Measurements from ENCODE around the gene STAC. TPM values are rescaled to one million over a fixed set of nuclear protein-coding genes. Genes with fewer than 3 reads are reported as not detected.
A peak's percentile ranks its signal among the peaks of the same experiment; 100 is the strongest.
"Not testable (repeated sequence)": the region's sequence is repeated elsewhere in the genome, so short reads cannot be mapped to it uniquely, and the experiment has no call there.

STAC gene
- total and polyA plus RNA-seq, 8 donors = 0.12 to 0.37 (median 0.16) TPM; not detected in 3

DNA sequence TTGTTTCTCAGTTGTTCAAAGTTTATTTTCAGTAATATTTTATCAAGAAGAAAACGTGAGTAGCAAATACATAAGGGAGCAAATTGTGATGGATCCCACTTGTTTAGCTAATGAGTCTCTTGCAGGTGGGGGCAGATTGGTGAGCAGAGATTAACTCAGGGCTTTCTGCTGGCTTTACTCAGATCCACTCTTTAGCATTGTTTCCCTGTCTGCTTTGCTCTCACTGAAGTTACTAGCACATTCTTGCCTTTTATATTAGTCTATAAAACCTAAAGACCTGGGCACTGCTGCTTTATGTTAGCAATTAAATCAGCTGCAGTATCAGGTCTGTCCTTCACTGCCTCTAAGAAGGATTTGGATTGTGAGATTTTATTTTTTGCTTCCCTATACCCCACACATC is 71.5 kb downstream of the STAC start:
- TF ChIP-seq CTCF (IDR thresholded peaks at IDR 0.05) = no peak
- Histone ChIP-seq H3K4me1 (no peaks in the 10 kb centered on the region), H3K27me3 (no peaks in the 10 kb centered on the region), H3K4me3 (no peak overlapping the region), H3K27ac (no peak overlapping the region), H3K36me3 (no peaks in the 10 kb centered on the region), H3K9me3 (no peaks in the 10 kb centered on the region)
- ATAC-seq = no peak
- WGBS, 2 donors = 4 to 11% methylated on average over 1 of the region's 1 CpG
- DNase-seq = no peak
- intact Hi-C loops (cut with DNase I) = no loop called here
- FAIRE-seq = no peak

DNA sequence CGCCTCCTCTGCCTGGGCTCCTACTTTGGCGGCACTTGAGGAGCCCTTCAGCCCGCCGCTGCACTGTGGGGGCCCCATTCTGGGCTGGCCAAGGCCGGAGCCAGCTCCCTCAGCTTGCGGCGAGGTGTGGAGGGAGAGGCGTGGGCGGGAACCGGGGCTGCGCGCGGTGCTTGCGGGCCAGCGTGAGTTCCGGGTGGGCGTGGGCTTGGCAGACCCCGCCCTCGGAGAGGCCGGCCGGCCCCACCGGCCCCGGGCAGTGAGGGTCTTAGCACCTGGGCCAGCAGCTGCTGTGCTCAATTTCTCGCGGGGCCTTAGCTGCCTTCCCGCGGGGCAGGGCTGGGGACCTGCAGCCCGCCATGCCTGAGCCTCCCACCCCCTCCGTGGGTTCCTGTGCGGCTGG is 72.9 kb downstream of the STAC start:
- H3K27ac ChIP-seq; H3K36me3 ChIP-seq; H3K27me3 ChIP-seq; H3K4me3 ChIP-seq; H3K9me3 ChIP-seq; intact Hi-C loops (cut with DNase I); FAIRE-seq; ATAC-seq; H3K4me1 ChIP-seq: not testable (repeated sequence)
- peak in 1 of 6 donors; percentile 56 for DNase-seq
- WGBS, 2 donors = 86 to 93% methylated on average over 28 to 30 of the region's 30 CpGs

DNA sequence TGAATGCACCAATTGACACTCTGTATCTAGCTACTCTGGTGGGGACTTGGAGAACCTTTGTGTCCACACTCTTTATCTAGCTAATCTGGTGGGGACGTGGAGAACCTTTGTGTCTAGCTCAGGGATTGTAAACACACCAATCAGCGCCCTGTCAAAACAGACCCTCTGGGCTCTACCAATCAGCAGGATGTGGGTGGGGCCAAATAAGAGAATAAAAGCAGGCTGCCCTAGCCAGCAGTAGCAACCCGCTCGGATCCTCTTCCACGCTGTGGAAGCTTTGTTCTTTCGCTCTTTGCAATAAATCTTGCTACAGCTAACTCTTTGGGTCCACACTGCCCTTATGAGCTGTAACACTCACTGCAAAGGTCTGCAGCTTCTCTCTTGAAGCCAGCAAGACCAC is 73.6 kb downstream of the STAC start:
- H3K36me3 ChIP-seq; ATAC-seq; H3K27ac ChIP-seq; H3K4me1 ChIP-seq; intact Hi-C loops (cut with DNase I); H3K4me3 ChIP-seq; H3K27me3 ChIP-seq; FAIRE-seq; DNase-seq; H3K9me3 ChIP-seq: not testable (repeated sequence)
- 73 to 74% methylated on average over 6 of the region's 6 CpGs for WGBS, 2 donors

DNA sequence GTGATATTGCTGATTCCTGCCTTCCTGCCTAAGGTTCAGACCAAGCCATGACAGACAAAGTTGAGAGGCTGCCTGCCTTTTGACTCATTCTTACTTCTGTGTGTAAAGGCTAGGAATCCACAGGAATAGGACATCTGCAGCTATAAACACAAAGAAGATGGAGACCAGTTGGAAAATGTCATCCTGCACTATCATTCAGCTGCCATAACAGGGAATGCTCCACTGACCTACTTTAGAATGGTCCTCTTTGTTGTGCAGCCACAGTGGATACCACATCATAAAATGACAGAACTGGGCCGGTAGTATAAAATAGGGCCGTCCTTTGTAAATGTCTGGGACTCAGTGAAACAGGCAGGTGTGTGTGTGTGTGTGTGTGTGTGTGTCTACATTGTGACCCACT is 75.1 kb downstream of the STAC start:
- intact Hi-C loops (cut with DNase I) = no loop called here
- no peak for TF ChIP-seq CTCF (IDR thresholded peaks at IDR 0.05)
- FAIRE-seq = no peak
- WGBS, 2 donors = 78 to 83% methylated on average over 2 of the region's 2 CpGs
- H3K4me3 ChIP-seq = no peak overlapping the region
- H3K27me3 ChIP-seq = no peaks in the 10 kb centered on the region
- no peak for DNase-seq
- no peaks in the 10 kb centered on the region for H3K36me3 ChIP-seq
- H3K4me1 ChIP-seq = no peaks in the 10 kb centered on the region
- ATAC-seq = no peak
- H3K27ac ChIP-seq = no peak overlapping the region
- H3K9me3 ChIP-seq = no peaks in the 10 kb centered on the region

DNA sequence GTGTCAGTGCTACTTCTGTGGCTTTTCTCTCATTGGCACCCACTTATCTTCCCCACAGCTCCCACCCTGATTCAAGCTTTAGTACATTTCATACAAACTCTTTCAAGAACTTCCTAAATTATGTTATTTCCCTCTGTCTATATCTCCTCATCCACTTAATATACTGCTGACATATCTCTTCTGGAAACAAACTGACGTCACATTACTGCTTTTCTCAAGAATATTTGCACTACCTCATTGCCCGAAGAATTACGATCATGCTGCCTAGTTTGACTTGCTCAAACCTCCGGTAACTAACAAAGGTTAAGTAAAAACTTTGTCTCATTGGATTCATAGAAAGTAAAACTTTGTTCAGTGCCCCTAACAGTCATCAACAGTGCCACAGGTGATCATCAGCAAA is 76.5 kb downstream of the STAC start:
- Histone ChIP-seq H3K27ac (no peak overlapping the region), H3K4me1 (no peaks in the 10 kb centered on the region), H3K36me3 (no peaks in the 10 kb centered on the region), H3K27me3 (no peaks in the 10 kb centered on the region), H3K9me3 (no peaks in the 10 kb centered on the region), H3K4me3 (no peak overlapping the region)
- ATAC-seq = no peak
- intact Hi-C loops (cut with DNase I) = no loop called here
- 69 to 77% methylated on average over 4 of the region's 4 CpGs for WGBS, 2 donors
- no peak for DNase-seq
- no peak for FAIRE-seq
- no peak for TF ChIP-seq CTCF (IDR thresholded peaks at IDR 0.05)

GRCh38 chr3:36457667-36458066 is 77.4 kb downstream of the STAC start:
- DNase-seq (no peak), FAIRE-seq (no peak), ATAC-seq (no peak)
- H3K27ac ChIP-seq = no peak overlapping the region
- TF ChIP-seq CTCF (IDR thresholded peaks at IDR 0.05) = no peak
- H3K4me1 ChIP-seq = no peaks in the 10 kb centered on the region
- WGBS, 2 donors = 63 to 78% methylated on average over 5 of the region's 5 CpGs
- intact Hi-C loops (cut with DNase I) = no loop called here
- H3K36me3 ChIP-seq = no peaks in the 10 kb centered on the region
- no peaks in the 10 kb centered on the region for H3K9me3 ChIP-seq
- H3K4me3 ChIP-seq = no peak overlapping the region
- H3K27me3 ChIP-seq = no peaks in the 10 kb centered on the region
